ENCODE measurements around the gene SAA1.
"Not testable (repeated sequence)": the region's sequence is repeated elsewhere in the genome, so short reads cannot be mapped to it uniquely, and the experiment has no call there.

DNA sequence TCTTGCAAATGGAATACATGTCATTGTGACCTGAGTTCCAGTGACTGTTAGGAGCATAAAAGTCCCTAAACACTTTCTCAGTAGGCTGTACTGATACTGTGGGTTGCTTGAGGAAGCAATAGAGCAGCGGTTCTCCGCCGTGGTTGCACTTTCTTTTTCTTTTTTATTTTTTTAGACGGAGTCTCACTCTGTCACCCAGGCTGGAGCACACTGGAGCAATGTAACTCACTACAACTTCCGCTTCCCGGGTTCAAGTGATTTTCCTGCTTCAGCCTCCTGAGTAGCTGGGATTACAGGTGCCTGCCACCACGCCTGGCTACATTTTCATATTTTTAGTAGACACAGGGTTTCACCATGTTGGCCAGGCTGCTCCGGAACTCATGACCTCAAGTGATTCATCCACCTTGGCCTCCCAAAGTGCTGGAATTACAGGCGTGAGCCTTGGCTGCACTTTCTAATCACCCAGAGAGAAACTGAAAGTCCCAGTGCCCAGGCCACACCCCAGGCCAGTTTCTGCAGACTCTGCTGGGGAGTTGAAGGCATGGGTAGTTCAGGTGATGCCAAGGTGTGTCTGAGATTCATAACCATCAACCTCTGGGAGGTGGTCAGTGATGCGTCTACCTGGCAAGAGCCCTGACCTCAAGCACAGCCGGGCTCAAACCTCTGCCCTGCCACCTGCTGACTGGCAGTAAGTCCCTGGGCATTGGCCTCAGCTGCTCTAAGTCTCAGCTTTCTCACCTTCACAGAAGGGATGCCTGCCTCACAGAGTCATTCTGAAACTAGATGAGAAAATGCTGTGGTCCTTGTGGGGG is 19.5 kb upstream of the SAA1 start:
- TF ChIP-seq, protein P1, sequence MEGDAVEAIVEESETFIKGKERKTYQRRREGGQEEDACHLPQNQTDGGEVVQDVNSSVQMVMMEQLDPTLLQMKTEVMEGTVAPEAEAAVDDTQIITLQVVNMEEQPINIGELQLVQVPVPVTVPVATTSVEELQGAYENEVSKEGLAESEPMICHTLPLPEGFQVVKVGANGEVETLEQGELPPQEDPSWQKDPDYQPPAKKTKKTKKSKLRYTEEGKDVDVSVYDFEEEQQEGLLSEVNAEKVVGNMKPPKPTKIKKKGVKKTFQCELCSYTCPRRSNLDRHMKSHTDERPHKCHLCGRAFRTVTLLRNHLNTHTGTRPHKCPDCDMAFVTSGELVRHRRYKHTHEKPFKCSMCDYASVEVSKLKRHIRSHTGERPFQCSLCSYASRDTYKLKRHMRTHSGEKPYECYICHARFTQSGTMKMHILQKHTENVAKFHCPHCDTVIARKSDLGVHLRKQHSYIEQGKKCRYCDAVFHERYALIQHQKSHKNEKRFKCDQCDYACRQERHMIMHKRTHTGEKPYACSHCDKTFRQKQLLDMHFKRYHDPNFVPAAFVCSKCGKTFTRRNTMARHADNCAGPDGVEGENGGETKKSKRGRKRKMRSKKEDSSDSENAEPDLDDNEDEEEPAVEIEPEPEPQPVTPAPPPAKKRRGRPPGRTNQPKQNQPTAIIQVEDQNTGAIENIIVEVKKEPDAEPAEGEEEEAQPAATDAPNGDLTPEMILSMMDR (IDR thresholded peaks at IDR 0.05): not testable (repeated sequence)
- TF ChIP-seq ZFX (IDR thresholded peaks at IDR 0.05; ENCODE audit: borderline replicate concordance): not testable (repeated sequence)
